Colonic mucosa (tissue), 4 donors: ENCODE results near the gene MAD2L1BP. TPM values are rescaled to one million over a fixed set of nuclear protein-coding genes. Genes with fewer than 3 reads are reported as not detected.

ENCODE experiments used
- DNase-seq: peaks from one replicate; pipeline ENCODE4 v3.0.0-alpha.2; 2020
- H3K27ac ChIP-seq: fragments of 200-600 bp; one replicate; pipeline ENCODE4 v1.8.0; 2021
- H3K27me3 ChIP-seq: fragments of 200-600 bp; one replicate; pipeline ENCODE4 v1.8.0; 2021
- H3K36me3 ChIP-seq: fragments of 200-600 bp; one replicate; pipeline ENCODE4 v1.8.0; 2021
- H3K4me1 ChIP-seq: fragments of 200-600 bp; one replicate; pipeline ENCODE4 v1.8.0; 2021; ENCODE audit warnings: mild to moderate bottlenecking
- H3K4me3 ChIP-seq: fragments of 200-600 bp; one replicate; pipeline ENCODE4 v1.8.0; 2021
- H3K9ac ChIP-seq, 2 donors: one replicate each; pipeline ENCODE4 v1.7.0; 2013; ENCODE audit warnings: control low read depth in 2 of 2, low read depth in 2 of 2, low read length in 2 of 2
- H3K9me3 ChIP-seq: fragments of 200-600 bp; one replicate; pipeline ENCODE4 v1.8.0; 2021
- intact Hi-C: fragments of 100-400 bp; cut with DNase I; formaldehyde crosslinking; loops from one replicate; pipeline ENCODE4 v1.14.1; 2022
- total RNA-seq, 2 donors: library from RNA; stranded (reverse); fragmentation: NEBNext Ultra II Directional in 1 of 2; extraction: Animal tissue kit (Norgen Biotek cat#: 25700) in 1 of 2; gene quantifications; one replicate each; pipeline ENCODE4 v1.2.1, GENCODE V29; 2021
- TF ChIP-seq, protein P1 (sequence below): fragments of 200-600 bp; IDR thresholded peaks from one replicate; pipeline ENCODE4 v1.8.0; 2022; ENCODE audit warnings: antibody characterized with exemption, mild to moderate bottlenecking
- donor health status: healthy.
- donor health status: DM: no; HTN: no; CAD: no.
- donor health status: DM: no; HTN: no; CAD: no.

Gene MAD2L1BP
- total RNA-seq, 2 donors from 2014 or later, result 47.7 to 48.8 TPM

DNA sequence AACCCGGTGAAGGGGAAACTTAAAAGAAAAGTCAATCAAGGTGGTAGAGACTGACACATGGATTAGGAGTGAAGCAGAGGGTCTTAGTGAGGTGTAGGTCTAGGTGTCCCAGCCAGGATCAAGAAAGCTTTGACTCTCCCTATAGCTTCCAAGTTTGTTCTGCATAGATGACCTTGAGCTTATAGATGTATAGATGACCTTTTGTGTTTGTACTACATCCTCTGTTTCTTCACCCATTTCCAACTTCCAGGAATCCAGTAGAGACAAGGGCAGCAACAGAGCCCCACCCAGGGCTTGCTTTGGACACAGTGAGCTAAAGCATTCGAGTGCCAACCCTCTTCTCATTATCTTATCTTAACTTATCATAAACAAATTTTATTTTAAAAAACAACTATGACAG, 53.8 kb downstream of the MAD2L1BP start:
- Histone ChIP-seq H3K9ac (no peak overlapping the region), H3K27ac (no peak overlapping the region), H3K4me1 (peaks cover 18% of the 10 kb centered on the region), H3K4me3 (no peak overlapping the region), H3K9me3 (no peaks in the 10 kb centered on the region), H3K36me3 (no peaks in the 10 kb centered on the region), H3K27me3 (no peaks in the 10 kb centered on the region)
- intact Hi-C loops, result no loop called here
- TF ChIP-seq, protein P1, sequence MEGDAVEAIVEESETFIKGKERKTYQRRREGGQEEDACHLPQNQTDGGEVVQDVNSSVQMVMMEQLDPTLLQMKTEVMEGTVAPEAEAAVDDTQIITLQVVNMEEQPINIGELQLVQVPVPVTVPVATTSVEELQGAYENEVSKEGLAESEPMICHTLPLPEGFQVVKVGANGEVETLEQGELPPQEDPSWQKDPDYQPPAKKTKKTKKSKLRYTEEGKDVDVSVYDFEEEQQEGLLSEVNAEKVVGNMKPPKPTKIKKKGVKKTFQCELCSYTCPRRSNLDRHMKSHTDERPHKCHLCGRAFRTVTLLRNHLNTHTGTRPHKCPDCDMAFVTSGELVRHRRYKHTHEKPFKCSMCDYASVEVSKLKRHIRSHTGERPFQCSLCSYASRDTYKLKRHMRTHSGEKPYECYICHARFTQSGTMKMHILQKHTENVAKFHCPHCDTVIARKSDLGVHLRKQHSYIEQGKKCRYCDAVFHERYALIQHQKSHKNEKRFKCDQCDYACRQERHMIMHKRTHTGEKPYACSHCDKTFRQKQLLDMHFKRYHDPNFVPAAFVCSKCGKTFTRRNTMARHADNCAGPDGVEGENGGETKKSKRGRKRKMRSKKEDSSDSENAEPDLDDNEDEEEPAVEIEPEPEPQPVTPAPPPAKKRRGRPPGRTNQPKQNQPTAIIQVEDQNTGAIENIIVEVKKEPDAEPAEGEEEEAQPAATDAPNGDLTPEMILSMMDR, result no peak
- DNase-seq, result no peak

Other genes starting within 250 kb of the MAD2L1BP start
- 10 to 100 TPM; 22.9 to 33.9 TPM for gene ABCC10, start 208.3 kb upstream of the MAD2L1BP start, total RNA-seq
- gene DLK2, start 180.3 kb upstream of the MAD2L1BP start, total RNA-seq, result under 1 TPM; 0.19 to 0.22 TPM
- gene TJAP1, start 158.3 kb upstream of the MAD2L1BP start, total RNA-seq, result 10 to 100 TPM; 18.6 to 26.4 TPM
- 1 to 10 TPM in 1 of 2 donors, under 1 TPM in 1; 0.77 to 1.1 TPM for gene LRRC73, start 125.5 kb upstream of the MAD2L1BP start, total RNA-seq
- gene YIPF3, start 118.9 kb upstream of the MAD2L1BP start, total RNA-seq, result 100 to 1,000 TPM; 121 to 129 TPM
- 10 to 100 TPM; 28.1 to 41.8 TPM for gene POLR1C, start 118.8 kb upstream of the MAD2L1BP start, total RNA-seq
- 10 to 100 TPM; 23.1 to 32.3 TPM for gene XPO5, start 59.8 kb upstream of the MAD2L1BP start, total RNA-seq
- 10 to 100 TPM; 12.3 to 23.8 TPM for gene POLH, start 59.7 kb upstream of the MAD2L1BP start, total RNA-seq
- gene GTPBP2, start 6.6 kb upstream of the MAD2L1BP start, total RNA-seq, result 10 to 100 TPM; 50.0 to 51.7 TPM
- not detected for gene RSPH9, start 9.2 kb downstream of the MAD2L1BP start, total RNA-seq
- gene MRPS18A, start 52.0 kb downstream of the MAD2L1BP start, total RNA-seq, result 100 to 1,000 TPM in 1 of 2 donors, 10 to 100 TPM in 1; 83.6 to 120 TPM
- gene VEGFA, start 134.4 kb downstream of the MAD2L1BP start, total RNA-seq, result 100 to 1,000 TPM; 113 to 216 TPM